GM12892 (cell line): ENCODE data around the gene DEPP1.

Source experiments
- POLR2A ChIP-seq: IDR thresholded peaks from 2 replicates; pipeline ENCODE4 v1.6.1; 2011; ENCODE audit warnings: low read depth, low read length, control low read depth
- POLR2AphosphoS5 ChIP-seq: IDR thresholded peaks from 2 replicates; pipeline ENCODE4 v1.6.1; 2011; ENCODE audit warnings: low read depth, low read length, control low read depth

- no peak for TF ChIP-seq POLR2A
- no peak for TF ChIP-seq POLR2AphosphoS5
Measured at GRCh38 chr10:44982496-44982895, 3.9 kb upstream of the DEPP1 start.
